WERI-Rb-1 (cell line): Measurements from ENCODE around the gene TMEM132D.

Experiments used
- DNase-seq: peaks from one replicate; pipeline ENCODE4 v3.0.0-alpha.2; 2020
- H3K27ac ChIP-seq: fragments of 250-450 bp; sonication (Bioruptor Pico); 2 replicates; pipeline ENCODE4 v1.5.1; 2020; ENCODE audit warnings: mild to moderate bottlenecking, moderate library complexity
- H3K27me3 ChIP-seq: fragments of 250-450 bp; sonication (Bioruptor Pico); 2 replicates; pipeline ENCODE4 v1.5.1; 2021; ENCODE audit warnings: mild to moderate bottlenecking, low read depth, moderate library complexity; ENCODE audit not compliant: insufficient read depth, severe bottlenecking
- H3K36me3 ChIP-seq: fragments of 250-450 bp; sonication (Bioruptor Pico); 2 replicates; pipeline ENCODE4 v1.5.1; 2020; ENCODE audit warnings: mild to moderate bottlenecking, moderate library complexity
- H3K4me3 ChIP-seq: 2 replicates; pipeline ENCODE4 v1.5.1; 2011; ENCODE audit warnings: low read depth, mild to moderate bottlenecking, control low read depth, low read length
- H3K9me3 ChIP-seq: fragments of 250-450 bp; sonication (Bioruptor Pico); 2 replicates; pipeline ENCODE4 v1.5.1; 2021; ENCODE audit warnings: mild to moderate bottlenecking, moderate library complexity; ENCODE audit not compliant: severe bottlenecking
- CTCF ChIP-seq: IDR thresholded peaks from 2 replicates; pipeline ENCODE4 v1.5.1; 2011; ENCODE audit warnings: low read depth, mild to moderate bottlenecking, control low read depth, inconsistent platforms, low read length

The TMEM132D gene

GRCh38 chr12:129203456-129203855 is 700.4 kb downstream of the TMEM132D start:
- no peaks in the 10 kb centered on the region for H3K9me3 ChIP-seq
- no peak overlapping the region for H3K4me3 ChIP-seq
- no peak for TF ChIP-seq CTCF
- DNase-seq: no peak
- no peaks in the 10 kb centered on the region for H3K36me3 ChIP-seq
- H3K27me3 ChIP-seq: no peaks in the 10 kb centered on the region
- H3K27ac ChIP-seq: no peak overlapping the region

- no peak for DNase-seq
- Histone ChIP-seq H3K27me3 (no peaks in the 10 kb centered on the region), H3K36me3 (no peaks in the 10 kb centered on the region), H3K4me3 (no peak overlapping the region), H3K9me3 (no peaks in the 10 kb centered on the region), H3K27ac (no peak overlapping the region)
- TF ChIP-seq CTCF: no peak
Measured at GRCh38 chr12:129202109-129202814, 701.6 kb downstream of the TMEM132D start.

GRCh38 chr12:129201029-129201428 is 702.8 kb downstream of the TMEM132D start:
- Histone ChIP-seq H3K9me3 (no peaks in the 10 kb centered on the region), H3K27me3 (no peaks in the 10 kb centered on the region), H3K4me3 (no peak overlapping the region), H3K36me3 (no peaks in the 10 kb centered on the region), H3K27ac (no peak overlapping the region)
- DNase-seq: no peak
- TF ChIP-seq CTCF: no peak

- no peak for TF ChIP-seq CTCF
- Histone ChIP-seq H3K36me3 (no peaks in the 10 kb centered on the region), H3K27me3 (no peaks in the 10 kb centered on the region), H3K9me3 (no peaks in the 10 kb centered on the region), H3K27ac (no peak overlapping the region), H3K4me3 (no peak overlapping the region)
- DNase-seq: no peak
Measured at GRCh38 chr12:129200576-129200975, 703.2 kb downstream of the TMEM132D start.

GRCh38 chr12:129196927-129197326 is 706.9 kb downstream of the TMEM132D start:
- H3K9me3 ChIP-seq: peaks cover 5% of the 10 kb centered on the region
- no peaks in the 10 kb centered on the region for H3K27me3 ChIP-seq
- H3K4me3 ChIP-seq: no peak overlapping the region
- DNase-seq: no peak
- TF ChIP-seq CTCF: no peak
- H3K27ac ChIP-seq: no peak overlapping the region
- no peaks in the 10 kb centered on the region for H3K36me3 ChIP-seq

GRCh38 chr12:129195081-129195480 is 708.7 kb downstream of the TMEM132D start:
- Histone ChIP-seq H3K36me3 (no peaks in the 10 kb centered on the region), H3K9me3 (peaks cover 5% of the 10 kb centered on the region), H3K27me3 (no peaks in the 10 kb centered on the region), H3K4me3 (no peak overlapping the region), H3K27ac (no peak overlapping the region)
- no peak for TF ChIP-seq CTCF
- DNase-seq: no peak
